Liver (tissue), 9 donors: Measurements from ENCODE around the gene AKNA. TPM values are rescaled to one million over a fixed set of nuclear protein-coding genes. Genes with fewer than 3 reads are reported as not detected.

ENCODE experiments used
- DNase-seq: peaks from one replicate; pipeline ENCODE4 v3.0.0-alpha.2; 2017; ENCODE audit warnings: low spot score
- H3K27ac ChIP-seq, 2 donors: one replicate each; pipeline ENCODE4 v1.7.0; 2013; ENCODE audit warnings: inconsistent platforms in 2 of 2, low read length in 2 of 2, control low read depth in 1 of 2, low read depth in 1 of 2, mild to moderate bottlenecking in 1 of 2
- H3K27me3 ChIP-seq, 4 donors: one replicate each; pipeline versions ENCODE4 v1.6.1 to v1.7.0; 2013; ENCODE audit warnings: low read length in 3 of 4, inconsistent platforms in 1 of 4, mild to moderate bottlenecking in 1 of 4, moderate library complexity in 1 of 4; ENCODE audit not compliant: control insufficient read depth in 4 of 4, insufficient read depth in 4 of 4
- H3K36me3 ChIP-seq, 4 donors: one replicate each; pipeline versions ENCODE4 v1.6.1 to v1.7.0; 2013; ENCODE audit warnings: low read length in 3 of 4, mild to moderate bottlenecking in 3 of 4, low read depth in 1 of 4, moderate library complexity in 1 of 4; ENCODE audit not compliant: control insufficient read depth in 4 of 4, insufficient read depth in 3 of 4
- H3K4me1 ChIP-seq, 4 donors: one replicate each; pipeline versions ENCODE4 v1.6.1 to v1.7.0; 2013; ENCODE audit warnings: low read length in 3 of 4, mild to moderate bottlenecking in 3 of 4, moderate library complexity in 1 of 4; ENCODE audit not compliant: control insufficient read depth in 4 of 4, insufficient read depth in 4 of 4
- H3K4me3 ChIP-seq, 3 donors: one replicate each; pipeline versions ENCODE4 v1.6.1 to v1.7.0; 2013; ENCODE audit warnings: low read length in 3 of 3, control low read depth in 1 of 3, low read depth in 1 of 3, mild to moderate bottlenecking in 1 of 3
- H3K9ac ChIP-seq, 2 donors: one replicate each; pipeline ENCODE4 v1.7.0; 2013; ENCODE audit warnings: low read length in 2 of 2, mild to moderate bottlenecking in 2 of 2, moderate library complexity in 2 of 2, control low read depth in 1 of 2, low read depth in 1 of 2
- H3K9me3 ChIP-seq, 4 donors: one replicate each; pipeline versions ENCODE4 v1.6.1 to v1.7.0; 2013; ENCODE audit warnings: low read length in 3 of 4; ENCODE audit not compliant: control insufficient read depth in 4 of 4
- ATF3 ChIP-seq: IDR thresholded peaks from 2 replicates; pipeline ENCODE4 v1.6.1; 2016; ENCODE audit warnings: antibody characterized with exemption
- EGR1 ChIP-seq, 2 donors: IDR thresholded peaks; 2 replicates each; pipeline ENCODE4 v1.6.1; 2016 to 2018; ENCODE audit warnings: antibody characterized with exemption in 2 of 2, low read depth in 2 of 2
- FOXA1 ChIP-seq: IDR thresholded peaks from 2 replicates; pipeline ENCODE4 v1.6.1; 2016; ENCODE audit warnings: antibody characterized with exemption
- FOXA2 ChIP-seq: IDR thresholded peaks from 2 replicates; pipeline ENCODE4 v1.6.1; 2016; ENCODE audit warnings: antibody characterized with exemption
- GABPA ChIP-seq, 2 donors: IDR thresholded peaks in 1 of 2; conservative IDR thresholded peaks in 1 of 2; 2 replicates each; pipeline ENCODE4 v1.6.1; 2016; ENCODE audit warnings: antibody characterized with exemption in 2 of 2, mild to moderate bottlenecking in 1 of 2, moderate library complexity in 1 of 2
- HNF4G ChIP-seq: IDR thresholded peaks from 2 replicates; pipeline ENCODE4 v1.6.1; 2016; ENCODE audit warnings: antibody characterized with exemption
- JUND ChIP-seq, 2 donors: IDR thresholded peaks; 2 replicates each; pipeline ENCODE4 v1.6.1; 2016; ENCODE audit warnings: antibody characterized with exemption in 2 of 2
- NR2F2 ChIP-seq: IDR thresholded peaks from 2 replicates; pipeline ENCODE4 v1.6.1; 2016; ENCODE audit warnings: antibody characterized with exemption
- RAD21 ChIP-seq, 2 donors: IDR thresholded peaks; 2 replicates each; pipeline ENCODE4 v1.6.1; 2016; ENCODE audit warnings: antibody characterized with exemption in 2 of 2, mild to moderate bottlenecking in 2 of 2
- RXRA ChIP-seq, 2 donors: IDR thresholded peaks; 2 replicates each; pipeline ENCODE4 v1.6.1; 2017 to 2018; ENCODE audit warnings: antibody characterized with exemption in 2 of 2, mild to moderate bottlenecking in 1 of 2
- SP1 ChIP-seq: IDR thresholded peaks from 2 replicates; pipeline ENCODE4 v1.6.1; 2018; ENCODE audit warnings: antibody characterized with exemption, mild to moderate bottlenecking
- TAF1 ChIP-seq: conservative IDR thresholded peaks from 2 replicates; pipeline ENCODE4 v1.6.1; 2016; ENCODE audit warnings: antibody characterized with exemption, mild to moderate bottlenecking
- WGBS: extraction: QIAGEN DNeasy Blood & Tissue Kit; methylation state at CpG from one replicate; pipeline ENCODE4 v1.1.7; 2013; 5-methylcytosine and 5-hydroxymethylcytosine counted together
- polyA plus RNA-seq, 2 donors: library from polyadenylated mRNA; stranded (reverse) in 1 of 2; unstranded in 1 of 2; fragments of 200-250 nt in 1 of 2; fragments of >200 nt in 1 of 2; fragmentation: Nextera tagmentation in 1 of 2; extraction: Ambion mirVana in 1 of 2; gene quantifications; one replicate each; pipeline versions ENCODE4 v1.2.1 to v1.2.3, GENCODE V29; 2013 to 2015
- total RNA-seq, 2 donors: library from RNA; depleted of rRNA; stranded (reverse); fragments of >200 nt; gene quantifications; one replicate each; pipeline ENCODE4 v1.2.3, GENCODE V29; 2014
- TF ChIP-seq, protein P1 (sequence below): IDR thresholded peaks from 2 replicates; pipeline ENCODE4 v1.6.1; 2016; ENCODE audit warnings: antibody characterized with exemption
- TF ChIP-seq, protein P2 (sequence below): fragments of 150-350 bp; IDR thresholded peaks from 2 replicates; pipeline ENCODE4 v1.5.1; 2017; ENCODE audit warnings: improper control_type of control experiment, low read depth, low read length; ENCODE audit not compliant: missing input control
- TF ChIP-seq, protein P3 (sequence below): IDR thresholded peaks from 2 replicates; pipeline ENCODE4 v1.6.1; 2016; ENCODE audit warnings: antibody characterized with exemption, mild to moderate bottlenecking
- donor health status: healthy.
- donor health status: healthy.
- donor health status: healthy.
- donor health status: healthy.
- donor health status: healthy.

Gene AKNA
- total and polyA plus RNA-seq, 4 donors = 4.2 to 31.7 (median 6.9) TPM

DNA sequence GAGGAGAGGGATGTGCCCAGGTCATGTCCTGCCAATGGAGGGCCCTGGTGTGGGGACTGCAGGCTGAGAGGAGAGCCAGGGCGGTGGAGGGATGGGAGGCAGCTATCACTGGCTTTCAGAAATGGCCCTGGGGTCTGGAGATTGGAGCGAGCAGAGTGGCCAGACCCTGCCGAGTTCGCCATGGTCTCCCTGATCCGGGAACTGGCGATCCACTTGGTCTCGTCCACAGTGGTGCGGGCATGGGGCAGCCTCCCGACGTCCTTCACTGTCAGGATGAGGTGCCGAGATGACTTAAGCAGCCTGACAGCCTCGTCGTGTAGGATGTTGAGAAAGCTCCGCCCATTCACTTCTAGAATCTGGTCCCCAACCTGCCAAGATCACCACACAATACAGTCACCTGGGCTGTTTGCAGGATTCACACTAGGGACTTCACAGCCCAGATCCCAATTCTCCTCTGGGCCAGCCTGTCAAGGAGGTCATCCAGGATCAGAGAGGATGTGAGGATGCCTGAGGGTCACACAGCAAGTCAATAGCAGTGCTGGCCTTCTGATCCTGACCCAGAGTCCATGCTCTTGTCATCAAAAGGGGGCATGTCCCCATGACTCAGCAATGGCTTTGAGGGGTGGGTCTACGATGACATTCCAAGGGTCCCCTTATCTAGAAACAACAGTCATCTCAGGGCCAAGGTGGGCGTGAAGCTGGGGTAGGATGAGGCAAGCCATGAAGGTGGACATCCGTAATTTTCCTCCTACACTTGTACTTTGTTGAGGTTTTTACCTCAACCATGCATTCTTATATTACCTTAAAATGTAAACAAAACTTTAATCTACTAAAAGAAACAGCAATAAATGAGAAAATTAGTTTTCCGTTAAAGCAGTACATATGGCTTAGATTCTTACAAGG lies 38.5 kb upstream of the AKNA start:
- Histone ChIP-seq H3K4me1 (no peaks in the 10 kb centered on the region), H3K9me3 (no peaks in the 10 kb centered on the region), H3K27ac (no peak overlapping the region), H3K9ac (no peak overlapping the region), H3K4me3 (no peak overlapping the region), H3K27me3 (no peaks in the 10 kb centered on the region), H3K36me3 (no peaks in the 10 kb centered on the region)
- 92% methylated on average over 18 of the region's 18 CpGs for WGBS
- TF ChIP-seq, protein P1, sequence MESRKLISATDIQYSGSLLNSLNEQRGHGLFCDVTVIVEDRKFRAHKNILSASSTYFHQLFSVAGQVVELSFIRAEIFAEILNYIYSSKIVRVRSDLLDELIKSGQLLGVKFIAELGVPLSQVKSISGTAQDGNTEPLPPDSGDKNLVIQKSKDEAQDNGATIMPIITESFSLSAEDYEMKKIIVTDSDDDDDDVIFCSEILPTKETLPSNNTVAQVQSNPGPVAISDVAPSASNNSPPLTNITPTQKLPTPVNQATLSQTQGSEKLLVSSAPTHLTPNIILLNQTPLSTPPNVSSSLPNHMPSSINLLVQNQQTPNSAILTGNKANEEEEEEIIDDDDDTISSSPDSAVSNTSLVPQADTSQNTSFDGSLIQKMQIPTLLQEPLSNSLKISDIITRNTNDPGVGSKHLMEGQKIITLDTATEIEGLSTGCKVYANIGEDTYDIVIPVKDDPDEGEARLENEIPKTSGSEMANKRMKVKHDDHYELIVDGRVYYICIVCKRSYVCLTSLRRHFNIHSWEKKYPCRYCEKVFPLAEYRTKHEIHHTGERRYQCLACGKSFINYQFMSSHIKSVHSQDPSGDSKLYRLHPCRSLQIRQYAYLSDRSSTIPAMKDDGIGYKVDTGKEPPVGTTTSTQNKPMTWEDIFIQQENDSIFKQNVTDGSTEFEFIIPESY = no peak
- TF ChIP-seq, protein P2, sequence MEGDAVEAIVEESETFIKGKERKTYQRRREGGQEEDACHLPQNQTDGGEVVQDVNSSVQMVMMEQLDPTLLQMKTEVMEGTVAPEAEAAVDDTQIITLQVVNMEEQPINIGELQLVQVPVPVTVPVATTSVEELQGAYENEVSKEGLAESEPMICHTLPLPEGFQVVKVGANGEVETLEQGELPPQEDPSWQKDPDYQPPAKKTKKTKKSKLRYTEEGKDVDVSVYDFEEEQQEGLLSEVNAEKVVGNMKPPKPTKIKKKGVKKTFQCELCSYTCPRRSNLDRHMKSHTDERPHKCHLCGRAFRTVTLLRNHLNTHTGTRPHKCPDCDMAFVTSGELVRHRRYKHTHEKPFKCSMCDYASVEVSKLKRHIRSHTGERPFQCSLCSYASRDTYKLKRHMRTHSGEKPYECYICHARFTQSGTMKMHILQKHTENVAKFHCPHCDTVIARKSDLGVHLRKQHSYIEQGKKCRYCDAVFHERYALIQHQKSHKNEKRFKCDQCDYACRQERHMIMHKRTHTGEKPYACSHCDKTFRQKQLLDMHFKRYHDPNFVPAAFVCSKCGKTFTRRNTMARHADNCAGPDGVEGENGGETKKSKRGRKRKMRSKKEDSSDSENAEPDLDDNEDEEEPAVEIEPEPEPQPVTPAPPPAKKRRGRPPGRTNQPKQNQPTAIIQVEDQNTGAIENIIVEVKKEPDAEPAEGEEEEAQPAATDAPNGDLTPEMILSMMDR = no peak
- TF ChIP-seq, protein P3, sequence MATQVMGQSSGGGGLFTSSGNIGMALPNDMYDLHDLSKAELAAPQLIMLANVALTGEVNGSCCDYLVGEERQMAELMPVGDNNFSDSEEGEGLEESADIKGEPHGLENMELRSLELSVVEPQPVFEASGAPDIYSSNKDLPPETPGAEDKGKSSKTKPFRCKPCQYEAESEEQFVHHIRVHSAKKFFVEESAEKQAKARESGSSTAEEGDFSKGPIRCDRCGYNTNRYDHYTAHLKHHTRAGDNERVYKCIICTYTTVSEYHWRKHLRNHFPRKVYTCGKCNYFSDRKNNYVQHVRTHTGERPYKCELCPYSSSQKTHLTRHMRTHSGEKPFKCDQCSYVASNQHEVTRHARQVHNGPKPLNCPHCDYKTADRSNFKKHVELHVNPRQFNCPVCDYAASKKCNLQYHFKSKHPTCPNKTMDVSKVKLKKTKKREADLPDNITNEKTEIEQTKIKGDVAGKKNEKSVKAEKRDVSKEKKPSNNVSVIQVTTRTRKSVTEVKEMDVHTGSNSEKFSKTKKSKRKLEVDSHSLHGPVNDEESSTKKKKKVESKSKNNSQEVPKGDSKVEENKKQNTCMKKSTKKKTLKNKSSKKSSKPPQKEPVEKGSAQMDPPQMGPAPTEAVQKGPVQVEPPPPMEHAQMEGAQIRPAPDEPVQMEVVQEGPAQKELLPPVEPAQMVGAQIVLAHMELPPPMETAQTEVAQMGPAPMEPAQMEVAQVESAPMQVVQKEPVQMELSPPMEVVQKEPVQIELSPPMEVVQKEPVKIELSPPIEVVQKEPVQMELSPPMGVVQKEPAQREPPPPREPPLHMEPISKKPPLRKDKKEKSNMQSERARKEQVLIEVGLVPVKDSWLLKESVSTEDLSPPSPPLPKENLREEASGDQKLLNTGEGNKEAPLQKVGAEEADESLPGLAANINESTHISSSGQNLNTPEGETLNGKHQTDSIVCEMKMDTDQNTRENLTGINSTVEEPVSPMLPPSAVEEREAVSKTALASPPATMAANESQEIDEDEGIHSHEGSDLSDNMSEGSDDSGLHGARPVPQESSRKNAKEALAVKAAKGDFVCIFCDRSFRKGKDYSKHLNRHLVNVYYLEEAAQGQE = no peak
- TF ChIP-seq SP1 (no peak), JUND (IDR thresholded peaks at IDR 0.05) (no peak), FOXA1 (no peak), EGR1 (IDR thresholded peaks at IDR 0.05; ENCODE audit: low read depth in 2 of 2) (no peak), FOXA2 (no peak), RXRA (IDR thresholded peaks at IDR 0.05) (no peak), NR2F2 (no peak), TAF1 (no peak), RAD21 (IDR thresholded peaks at IDR 0.05) (no peak), HNF4G (no peak)
- no peak for DNase-seq

GRCh38 chr9:114425126-114425525 lies 37.3 kb upstream of the AKNA start:
- no peak for DNase-seq
- H3K4me1 ChIP-seq = no peaks in the 10 kb centered on the region
- no peak overlapping the region for H3K27ac ChIP-seq
- TF ChIP-seq ATF3 (no peak), GABPA (IDR thresholded peaks at IDR 0.05 in 1 of 2, conservative IDR thresholded peaks at IDR 0.05 in 1 of 2) (no peak), EGR1 (IDR thresholded peaks at IDR 0.05; ENCODE audit: low read depth in 2 of 2) (no peak)
- H3K9me3 ChIP-seq = no peaks in the 10 kb centered on the region
- 91% methylated on average over 11 of the region's 11 CpGs for WGBS
- no peak overlapping the region for H3K9ac ChIP-seq
- no peak overlapping the region for H3K4me3 ChIP-seq
- H3K36me3 ChIP-seq = no peaks in the 10 kb centered on the region
- H3K27me3 ChIP-seq = no peaks in the 10 kb centered on the region
